GM18873 (cell line): ENCODE data around the gene CLIP2.
"Not testable (repeated sequence)": the region's sequence is repeated elsewhere in the genome, so short reads cannot be mapped to it uniquely, and the experiment has no call there.

Experiments
- ATAC-seq: cut with Tn5 transposase; IDR thresholded peaks from one replicate; pipeline ENCODE4 v1.9.1; 2021; ENCODE audit warnings: mild to moderate bottlenecking, moderate library complexity, moderate number of reproducible peaks; ENCODE audit not compliant: unreplicated experiment, low FRiP score

Gene CLIP2

GRCh38 chr7:74420006-74420405 lies 130.8 kb downstream of the CLIP2 start:
- no peak for ATAC-seq

GRCh38 chr7:74424291-74424880 lies 135.2 kb downstream of the CLIP2 start:
- no peak for ATAC-seq

GRCh38 chr7:74428023-74428422 lies 138.8 kb downstream of the CLIP2 start:
- ATAC-seq = no peak

GRCh38 chr7:74429153-74429747 lies 140.0 kb downstream of the CLIP2 start:
- ATAC-seq = no peak

- not testable (repeated sequence) for ATAC-seq
These were observed 141.2 kb downstream of the CLIP2 start for GRCh38 chr7:74430409-74430808.

GRCh38 chr7:74430961-74431466 lies 141.8 kb downstream of the CLIP2 start:
- ATAC-seq = no peak

- ATAC-seq = not testable (repeated sequence)
These were observed 148.0 kb downstream of the CLIP2 start for GRCh38 chr7:74437291-74437571.

GRCh38 chr7:74438327-74438726 lies 149.1 kb downstream of the CLIP2 start:
- ATAC-seq = no peak

- ATAC-seq = no peak
These were observed 150.3 kb downstream of the CLIP2 start for GRCh38 chr7:74439541-74439940.

- not testable (repeated sequence) for ATAC-seq
These were observed 150.9 kb downstream of the CLIP2 start for GRCh38 chr7:74440143-74440542.

- no peak for ATAC-seq
These were observed 152.6 kb downstream of the CLIP2 start for GRCh38 chr7:74441801-74442200.

GRCh38 chr7:74443543-74444247 lies 154.5 kb downstream of the CLIP2 start:
- no peak for ATAC-seq

- ATAC-seq = no peak
These were observed 159.9 kb downstream of the CLIP2 start for GRCh38 chr7:74449144-74449543.

GRCh38 chr7:74449809-74450397 lies 160.7 kb downstream of the CLIP2 start:
- ATAC-seq = no peak

- ATAC-seq = no peak
These were observed 163.6 kb downstream of the CLIP2 start for GRCh38 chr7:74452748-74453321.

GRCh38 chr7:74453322-74454011 lies 164.3 kb downstream of the CLIP2 start, which contains the start of gene GTF2IRD1:
GTF2IRD1 (plus strand) TSS chr7:74453906; CDS start chr7:74508081, 54,175 bp downstream.
- no peak for ATAC-seq

- ATAC-seq = no peak
These were observed 165.1 kb downstream of the CLIP2 start for GRCh38 chr7:74454021-74454924.

- ATAC-seq = no peak
These were observed 165.7 kb downstream of the CLIP2 start for GRCh38 chr7:74454925-74455288.

GRCh38 chr7:74455291-74455804 lies 166.1 kb downstream of the CLIP2 start:
- no peak for ATAC-seq
